Measurements from ENCODE around the gene DLGAP1. TPM values are rescaled to one million over a fixed set of nuclear protein-coding genes. Genes with fewer than 3 reads are reported as not detected.

Gene DLGAP1
- total RNA-seq, 1 donor from 2014 or later = 11.5 TPM

- no peak for DNase-seq (ENCODE audit: low read depth, low spot score)
- TF ChIP-seq, protein P1, sequence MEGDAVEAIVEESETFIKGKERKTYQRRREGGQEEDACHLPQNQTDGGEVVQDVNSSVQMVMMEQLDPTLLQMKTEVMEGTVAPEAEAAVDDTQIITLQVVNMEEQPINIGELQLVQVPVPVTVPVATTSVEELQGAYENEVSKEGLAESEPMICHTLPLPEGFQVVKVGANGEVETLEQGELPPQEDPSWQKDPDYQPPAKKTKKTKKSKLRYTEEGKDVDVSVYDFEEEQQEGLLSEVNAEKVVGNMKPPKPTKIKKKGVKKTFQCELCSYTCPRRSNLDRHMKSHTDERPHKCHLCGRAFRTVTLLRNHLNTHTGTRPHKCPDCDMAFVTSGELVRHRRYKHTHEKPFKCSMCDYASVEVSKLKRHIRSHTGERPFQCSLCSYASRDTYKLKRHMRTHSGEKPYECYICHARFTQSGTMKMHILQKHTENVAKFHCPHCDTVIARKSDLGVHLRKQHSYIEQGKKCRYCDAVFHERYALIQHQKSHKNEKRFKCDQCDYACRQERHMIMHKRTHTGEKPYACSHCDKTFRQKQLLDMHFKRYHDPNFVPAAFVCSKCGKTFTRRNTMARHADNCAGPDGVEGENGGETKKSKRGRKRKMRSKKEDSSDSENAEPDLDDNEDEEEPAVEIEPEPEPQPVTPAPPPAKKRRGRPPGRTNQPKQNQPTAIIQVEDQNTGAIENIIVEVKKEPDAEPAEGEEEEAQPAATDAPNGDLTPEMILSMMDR (conservative IDR thresholded peaks at IDR 0.05) = no peak
- no peak overlapping the region for H3K4me3 Mint-ChIP-seq
- H3K27ac Mint-ChIP-seq (ENCODE audit: unreplicated experiment) = no peak overlapping the region
- H3K9me3 Mint-ChIP-seq = peaks cover 2% of the 10 kb centered on the region
- H3K36me3 Mint-ChIP-seq (ENCODE audit: low read depth) = peaks cover 3% of the 10 kb centered on the region
- peaks cover 13% of the 10 kb centered on the region for H3K4me1 Mint-ChIP-seq
- no peaks in the 10 kb centered on the region for H3K27me3 Mint-ChIP-seq (ENCODE audit: low read depth)
These were observed 447.3 kb downstream of the DLGAP1 start for GRCh38 chr18:4007846-4008245.

DNA sequence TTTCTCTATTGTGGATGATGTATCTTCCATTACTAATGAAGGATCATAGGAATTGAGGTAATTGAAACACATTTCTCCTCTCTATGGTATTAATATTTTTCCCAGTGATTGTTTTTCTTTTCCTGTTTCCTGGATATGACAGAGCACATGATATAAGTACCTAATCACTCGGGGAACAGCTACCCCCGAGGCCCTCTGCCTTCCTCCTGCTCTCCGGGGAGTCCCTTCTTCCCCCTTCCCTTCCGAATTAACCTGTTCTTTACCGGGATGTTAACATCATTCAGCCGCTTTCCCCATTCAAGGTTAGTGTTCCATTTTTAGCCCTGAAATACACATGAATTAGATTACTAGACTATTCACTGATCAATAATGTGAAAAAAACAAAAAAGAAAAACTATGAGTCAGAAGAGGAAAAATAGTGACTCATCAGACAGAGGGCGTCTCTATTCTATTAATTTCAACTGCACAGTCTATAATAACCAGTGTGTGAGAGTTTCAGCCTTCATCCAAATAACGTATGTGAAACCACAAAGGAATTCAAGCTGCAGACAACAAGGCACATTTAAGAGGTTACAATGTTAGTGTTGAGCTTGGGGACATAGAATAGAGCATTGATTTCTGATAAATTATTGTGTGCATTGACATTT lies 450.8 kb downstream of the DLGAP1 start:
- TF ChIP-seq, protein P1 (conservative IDR thresholded peaks at IDR 0.05) = no peak
- DNase-seq (ENCODE audit: low read depth, low spot score) = no peak
- H3K4me1 Mint-ChIP-seq = peaks cover 13% of the 10 kb centered on the region
- H3K27ac Mint-ChIP-seq (ENCODE audit: unreplicated experiment) = peak overlapping the region; percentile 32
- H3K36me3 Mint-ChIP-seq (ENCODE audit: low read depth) = peaks cover 7% of the 10 kb centered on the region
- H3K27me3 Mint-ChIP-seq (ENCODE audit: low read depth) = no peaks in the 10 kb centered on the region
- H3K9me3 Mint-ChIP-seq = peaks cover 2% of the 10 kb centered on the region
- no peak overlapping the region for H3K4me3 Mint-ChIP-seq

GRCh38 chr18:3998698-3999333 lies 456.3 kb downstream of the DLGAP1 start:
- H3K36me3 Mint-ChIP-seq (ENCODE audit: low read depth) = peaks cover 7% of the 10 kb centered on the region
- H3K27ac Mint-ChIP-seq (ENCODE audit: unreplicated experiment) = no peak overlapping the region
- peaks cover 5% of the 10 kb centered on the region for H3K4me1 Mint-ChIP-seq
- H3K27me3 Mint-ChIP-seq (ENCODE audit: low read depth) = no peaks in the 10 kb centered on the region
- TF ChIP-seq, protein P1 (conservative IDR thresholded peaks at IDR 0.05) = peak; percentile 84
- DNase-seq (ENCODE audit: low read depth, low spot score) = peak; percentile 31
- H3K9me3 Mint-ChIP-seq = no peaks in the 10 kb centered on the region
- H3K4me3 Mint-ChIP-seq = no peak overlapping the region

DNA sequence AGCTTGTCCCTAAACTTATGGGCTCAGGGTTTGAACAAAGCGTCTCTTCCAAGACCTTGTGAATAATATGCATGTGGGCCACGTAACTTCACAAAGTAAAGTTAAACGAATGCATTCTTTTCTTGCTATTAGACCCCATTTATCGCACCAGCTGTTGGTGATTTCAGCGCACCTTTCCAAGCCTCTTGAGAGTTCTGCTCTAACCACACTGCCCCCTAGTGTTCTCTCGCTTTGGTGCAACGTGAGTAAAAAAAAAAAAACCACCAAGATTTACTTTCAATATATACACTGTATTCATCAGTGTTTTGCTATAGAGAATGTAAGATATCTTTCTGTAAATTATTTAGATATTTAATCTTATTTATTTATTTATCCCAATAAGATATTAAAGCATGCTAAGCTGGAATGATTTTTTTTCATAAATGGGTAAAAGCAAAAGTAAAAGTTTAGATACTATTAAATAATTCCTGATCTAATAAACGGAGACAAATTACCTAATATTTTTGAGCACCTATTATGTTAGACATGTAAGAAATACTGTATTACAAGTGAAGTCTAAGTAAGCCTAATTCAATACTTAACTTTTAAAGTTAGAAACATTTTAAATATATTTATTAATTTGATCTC lies 459.5 kb downstream of the DLGAP1 start:
- DNase-seq (ENCODE audit: low read depth, low spot score) = peak; percentile 60
- TF ChIP-seq, protein P1 (conservative IDR thresholded peaks at IDR 0.05) = peak; percentile 95

GRCh38 chr18:3993941-3994687 lies 461.0 kb downstream of the DLGAP1 start:
- Mint-ChIP-seq H3K27ac (ENCODE audit: unreplicated experiment) (no peak overlapping the region), H3K4me3 (no peak overlapping the region)

More for the DNA sequence above, 459.5 kb downstream of the DLGAP1 start:
- Mint-ChIP-seq H3K4me1 (peaks cover 10% of the 10 kb centered on the region), H3K4me3 (no peak overlapping the region), H3K27me3 (ENCODE audit: low read depth) (no peaks in the 10 kb centered on the region), H3K36me3 (ENCODE audit: low read depth) (no peaks in the 10 kb centered on the region), H3K27ac (ENCODE audit: unreplicated experiment) (no peak overlapping the region), H3K9me3 (no peaks in the 10 kb centered on the region)

More at GRCh38 chr18:3993941-3994687, 461.0 kb downstream of the DLGAP1 start:
- Mint-ChIP-seq H3K9me3 (peaks cover under 1% of the 10 kb centered on the region), H3K4me1 (peaks cover 10% of the 10 kb centered on the region), H3K27me3 (ENCODE audit: low read depth) (no peaks in the 10 kb centered on the region), H3K36me3 (ENCODE audit: low read depth) (no peaks in the 10 kb centered on the region)
- TF ChIP-seq, protein P1 (conservative IDR thresholded peaks at IDR 0.05) = no peak
- DNase-seq (ENCODE audit: low read depth, low spot score) = no peak
